Nephron (organoid): ENCODE results near the gene HM13.
"Not testable (repeated sequence)": the region's sequence is repeated elsewhere in the genome, so short reads cannot be mapped to it uniquely, and the experiment has no call there.

Experiments
- H3K27ac Mint-ChIP-seq, 3 experiments: 2 replicates each; pipeline ENCODE4 v1.8.0; 2020; ENCODE audit warnings: mixed read lengths in 3 of 3, mild to moderate bottlenecking in 2 of 3, moderate library complexity in 1 of 3
- H3K27me3 Mint-ChIP-seq: 2 replicates; pipeline ENCODE4 v1.8.0; 2021; ENCODE audit warnings: low read depth, mild to moderate bottlenecking, moderate library complexity, mixed read lengths
- H3K36me3 Mint-ChIP-seq: 2 replicates; pipeline ENCODE4 v1.8.0; 2020; ENCODE audit warnings: low read depth, mixed read lengths
- H3K4me1 Mint-ChIP-seq: 2 replicates; pipeline ENCODE4 v1.8.0; 2020; ENCODE audit warnings: mixed read lengths
- H3K4me3 Mint-ChIP-seq, 3 experiments: 2 replicates each; pipeline ENCODE4 v1.8.0; 2020; ENCODE audit warnings: mild to moderate bottlenecking in 3 of 3, mixed read lengths in 3 of 3, moderate library complexity in 2 of 3
- H3K9me3 Mint-ChIP-seq: 2 replicates; pipeline ENCODE4 v1.8.0; 2020; ENCODE audit warnings: mixed read lengths
- CTCF ChIP-seq, 3 experiments: fragments of 200-600 bp; sonication (generic); IDR thresholded peaks; one replicate each; pipeline ENCODE4 v1.5.0; 2021; ENCODE audit warnings: antibody characterized with exemption in 3 of 3; ENCODE audit not compliant: unreplicated experiment in 3 of 3

The HM13 gene

GRCh38 chr20:31537116-31537871 lies 23.1 kb downstream of the HM13 start:
- Mint-ChIP-seq H3K4me3 (no peak overlapping the region), H3K27ac (peak overlapping the region in 1 of 3 experiments; percentile 17), H3K4me1 (peaks cover 9% of the 10 kb centered on the region), H3K27me3 (no peaks in the 10 kb centered on the region), H3K9me3 (no peaks in the 10 kb centered on the region), H3K36me3 (peaks cover 47% of the 10 kb centered on the region)
- TF ChIP-seq CTCF (IDR thresholded peaks at IDR 0.05; ENCODE audit: unreplicated experiment in 3 of 3) = no peak

GRCh38 chr20:31537890-31538289 lies 23.6 kb downstream of the HM13 start:
- TF ChIP-seq CTCF (IDR thresholded peaks at IDR 0.05; ENCODE audit: unreplicated experiment in 3 of 3) = no peak
- Mint-ChIP-seq H3K4me1 (peaks cover 9% of the 10 kb centered on the region), H3K9me3 (no peaks in the 10 kb centered on the region), H3K36me3 (peaks cover 45% of the 10 kb centered on the region), H3K4me3 (no peak overlapping the region), H3K27me3 (no peaks in the 10 kb centered on the region), H3K27ac (no peak overlapping the region)

GRCh38 chr20:31538326-31538725 lies 24.1 kb downstream of the HM13 start:
- H3K9me3 Mint-ChIP-seq = no peaks in the 10 kb centered on the region
- no peaks in the 10 kb centered on the region for H3K27me3 Mint-ChIP-seq
- H3K4me1 Mint-ChIP-seq = peaks cover 9% of the 10 kb centered on the region
- H3K4me3 Mint-ChIP-seq = no peak overlapping the region
- TF ChIP-seq CTCF (IDR thresholded peaks at IDR 0.05; ENCODE audit: unreplicated experiment in 3 of 3) = no peak
- no peak overlapping the region for H3K27ac Mint-ChIP-seq
- peaks cover 46% of the 10 kb centered on the region for H3K36me3 Mint-ChIP-seq

- Mint-ChIP-seq H3K4me1 (peaks cover 14% of the 10 kb centered on the region), H3K36me3 (peaks cover 38% of the 10 kb centered on the region)
- H3K27me3 Mint-ChIP-seq, H3K4me3 Mint-ChIP-seq, H3K9me3 Mint-ChIP-seq, H3K27ac Mint-ChIP-seq: not testable (repeated sequence)
Observed at GRCh38 chr20:31539636-31540035, 25.4 kb downstream of the HM13 start.

- H3K27me3 Mint-ChIP-seq = no peaks in the 10 kb centered on the region
- H3K36me3 Mint-ChIP-seq = peaks cover 37% of the 10 kb centered on the region
- TF ChIP-seq CTCF (IDR thresholded peaks at IDR 0.05; ENCODE audit: unreplicated experiment in 3 of 3) = no peak
Observed at GRCh38 chr20:31540406-31540805, 26.2 kb downstream of the HM13 start.

GRCh38 chr20:31542201-31542842 lies 28.1 kb downstream of the HM13 start:
- Mint-ChIP-seq H3K4me1 (peaks cover 20% of the 10 kb centered on the region), H3K36me3 (peaks cover 31% of the 10 kb centered on the region), H3K4me3 (no peak overlapping the region), H3K27ac (peak overlapping the region in 1 of 3 experiments; percentile 21), H3K27me3 (no peaks in the 10 kb centered on the region), H3K9me3 (no peaks in the 10 kb centered on the region)
- no peak for TF ChIP-seq CTCF (IDR thresholded peaks at IDR 0.05; ENCODE audit: unreplicated experiment in 3 of 3)

More at GRCh38 chr20:31540406-31540805, 26.2 kb downstream of the HM13 start:
- Mint-ChIP-seq H3K4me3 (no peak overlapping the region), H3K27ac (no peak overlapping the region), H3K9me3 (no peaks in the 10 kb centered on the region), H3K4me1 (peaks cover 20% of the 10 kb centered on the region)
